BJ (cell line): ENCODE measurements around the gene IFI27L1. TPM values are rescaled to one million over a fixed set of nuclear protein-coding genes. Genes with fewer than 3 reads are reported as not detected.

Experiments used
- CTCF ChIA-PET: fragments of 350-600 bp; formaldehyde crosslinking; extraction: SDS; loops from one replicate; lab custom pipeline; 2021; ENCODE audit warnings: antibody characterized with exemption, inconsistent platforms; lab: Yijun Ruan, JAX
- POLR2A ChIA-PET: fragments of 300-600 bp; sonication (Branson Sonifier 250); formaldehyde crosslinking; extraction: SDS; loops from one replicate; lab custom pipeline; 2021; ENCODE audit warnings: antibody characterized with exemption; lab: Charles Lee
- DNase-seq: peaks from one replicate; pipeline ENCODE4 v3.0.0-alpha.2; 2011; ENCODE audit warnings: low read depth
- H3K27me3 ChIP-seq: 2 replicates; pipeline ENCODE4 v1.6.0; 2011; ENCODE audit warnings: low read length; ENCODE audit not compliant: control insufficient read depth, insufficient read depth
- H3K36me3 ChIP-seq: 2 replicates; pipeline ENCODE4 v1.5.1; 2011; ENCODE audit warnings: low read length; ENCODE audit not compliant: control insufficient read depth, insufficient read depth
- H3K4me3 ChIP-seq: 2 replicates; pipeline ENCODE4 v1.5.1; 2011; ENCODE audit warnings: low read depth, mild to moderate bottlenecking, control low read depth, low read length
- CTCF ChIP-seq: IDR thresholded peaks from 2 replicates; pipeline ENCODE4 v1.5.1; 2011; ENCODE audit warnings: low read depth, mild to moderate bottlenecking, control low read depth, inconsistent platforms, low read length, moderate library complexity; ENCODE audit not compliant: insufficient read depth
- polyA plus RNA-seq: library from polyadenylated mRNA; depleted of rRNA; stranded (reverse); fragments of >200 nt; gene quantifications from 2 replicates; pipeline ENCODE4 v1.2.3, GENCODE V29; 2011

Gene IFI27L1
- polyA plus RNA-seq, 1 experiment, result 18.6 TPM

GRCh38 chr14:94041551-94042346, 39.4 kb upstream of the IFI27L1 start:
- Histone ChIP-seq H3K27me3 (no peaks in the 10 kb centered on the region), H3K36me3 (peaks cover 10% of the 10 kb centered on the region), H3K4me3 (no peak overlapping the region)
- ChIA-PET POLR2A (no interaction called here), CTCF (interaction anchor here (0.7 to 12.3 kb wide), 3 partner anchors 10 to 98 kb away, joined by 3 to 248 read pairs (median 4); no protein-coding TSS in a partner anchor)
- TF ChIP-seq CTCF, result 0 out of 2 replicates have a peak, but pooled peaks have one; percentile 3
- DNase-seq, result peak; percentile 30

- DNase-seq, result no peak
- Histone ChIP-seq H3K27me3 (no peaks in the 10 kb centered on the region), H3K36me3 (peaks cover 16% of the 10 kb centered on the region), H3K4me3 (no peak overlapping the region)
- no peak for TF ChIP-seq CTCF
- ChIA-PET POLR2A (no interaction called here), CTCF (interaction anchor here (0.8 to 12.3 kb wide), 3 partner anchors 11 to 97 kb away, joined by 3 to 248 read pairs (median 4); no protein-coding TSS in a partner anchor)
Observed at GRCh38 chr14:94042433-94043091, 38.5 kb upstream of the IFI27L1 start.

- no peak for TF ChIP-seq CTCF
- Histone ChIP-seq H3K4me3 (no peak overlapping the region), H3K36me3 (peaks cover 23% of the 10 kb centered on the region), H3K27me3 (no peaks in the 10 kb centered on the region)
- ChIA-PET POLR2A (no interaction called here), CTCF (interaction anchor here (0.8 to 12.3 kb wide), 2 partner anchors 11 to 96 kb away, joined by 3 to 248 read pairs; no protein-coding TSS in a partner anchor)
- no peak for DNase-seq
Observed at GRCh38 chr14:94043111-94043755, 37.9 kb upstream of the IFI27L1 start.

DNA sequence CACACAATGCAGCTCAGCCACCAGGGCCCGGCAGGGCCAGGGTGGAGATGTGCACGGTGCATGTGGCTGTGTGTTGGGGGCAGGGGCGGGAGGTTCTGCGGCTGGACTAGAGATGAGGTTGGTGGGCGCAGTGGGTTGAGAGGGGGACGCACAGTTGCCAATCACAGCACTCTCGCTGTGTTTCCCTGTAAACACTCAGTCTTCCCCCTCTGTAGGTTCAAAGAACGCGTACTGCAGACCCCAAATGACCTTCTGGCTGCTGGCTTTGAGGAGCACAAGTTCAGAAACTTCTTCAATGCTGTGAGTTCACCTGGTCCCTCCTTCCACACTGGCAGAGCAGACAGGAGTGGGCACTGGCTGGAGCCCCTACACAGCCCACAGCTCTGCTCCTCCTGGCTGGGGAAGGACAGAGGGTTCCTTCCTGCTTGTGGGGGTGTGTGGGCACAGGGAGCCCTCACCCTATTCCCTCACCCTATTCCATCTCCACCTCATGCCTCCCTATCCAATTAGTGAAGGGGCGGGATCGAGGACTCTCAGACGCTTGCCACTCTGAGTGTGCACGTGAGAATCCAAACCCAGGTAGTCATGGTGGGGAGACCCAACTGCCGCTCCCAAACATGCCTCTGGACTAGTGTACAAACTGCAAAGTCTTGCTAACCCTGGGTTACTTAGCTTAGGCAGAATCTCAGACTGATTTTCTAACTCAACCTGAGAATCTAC, 37.2 kb upstream of the IFI27L1 start:
- no peak overlapping the region for H3K4me3 ChIP-seq
- no peaks in the 10 kb centered on the region for H3K27me3 ChIP-seq
- peaks cover 27% of the 10 kb centered on the region for H3K36me3 ChIP-seq
- TF ChIP-seq CTCF, result no peak
- POLR2A ChIA-PET, result interaction anchor here (0.6 kb wide), 1 partner anchor 1632 kb away, joined by 4 read pairs; no protein-coding TSS in a partner anchor
- CTCF ChIA-PET, result interaction anchor here (1.2 kb wide), 1 partner anchor 8 kb away, joined by 7 read pairs; no protein-coding TSS in a partner anchor
- DNase-seq, result no peak
